ENCODE measurements around the gene ZNG1A.
"Not testable (repeated sequence)": the region's sequence is repeated elsewhere in the genome, so short reads cannot be mapped to it uniquely, and the experiment has no call there.

ZNG1A gene

DNA sequence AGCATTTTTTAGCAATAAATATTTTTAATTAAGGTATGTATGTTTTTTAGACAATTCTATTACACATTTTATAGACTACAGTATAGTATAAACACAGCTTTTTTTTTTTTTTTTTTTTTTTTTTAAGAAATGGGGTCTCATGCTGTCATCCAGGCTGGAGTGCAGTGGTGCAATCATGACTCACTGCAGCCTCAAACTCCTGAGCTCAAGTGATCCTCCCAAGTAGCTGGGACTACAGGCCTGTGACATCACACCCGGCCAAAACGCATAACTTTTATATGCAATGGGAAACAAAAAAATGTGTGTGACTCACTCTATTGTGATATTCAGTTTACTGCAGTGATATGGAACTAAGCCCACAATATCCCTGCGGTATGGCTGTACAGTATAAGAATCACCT, 9.1 kb downstream of the ZNG1A start:
- DNase-seq, result not testable (repeated sequence)

DNA sequence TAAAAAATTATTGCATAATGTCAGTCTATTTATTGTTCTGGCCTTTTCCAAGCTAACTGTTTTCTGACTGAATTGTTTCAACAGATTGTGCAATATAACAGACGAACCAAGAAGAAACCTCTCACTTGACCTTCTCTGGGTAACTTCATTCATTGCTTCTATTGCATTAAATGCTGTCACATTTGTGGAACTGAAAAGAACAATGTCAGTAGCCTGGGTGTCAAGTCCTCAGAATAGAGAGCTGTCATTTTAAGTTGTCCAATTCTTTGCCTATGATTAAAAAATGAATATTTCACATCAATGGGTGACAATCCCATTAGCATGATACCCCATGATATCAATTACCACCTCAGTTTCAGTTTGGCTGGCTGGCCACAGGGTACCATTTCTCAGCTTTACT, 19.0 kb downstream of the ZNG1A start:
- not testable (repeated sequence) for DNase-seq

DNA sequence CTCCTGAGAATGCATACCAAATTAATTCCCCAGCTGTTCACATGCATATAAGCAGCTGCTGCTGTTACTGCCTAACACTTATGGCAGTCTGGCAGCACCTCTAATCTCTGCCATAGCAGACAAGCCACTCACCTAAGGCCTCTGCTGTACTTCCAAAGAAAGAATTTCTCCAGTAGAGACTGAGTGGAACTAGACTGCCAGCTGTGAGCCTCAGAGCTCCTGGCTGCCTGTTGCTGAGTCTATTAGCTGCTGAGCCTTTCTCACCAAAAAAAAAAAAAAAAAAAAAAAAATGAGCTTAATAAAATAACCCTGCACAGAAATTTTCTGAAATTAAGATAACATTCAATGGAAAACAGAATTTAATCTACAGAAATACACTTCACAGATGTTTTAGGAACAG, 27.7 kb downstream of the ZNG1A start:
- DNase-seq, result not testable (repeated sequence)

DNA sequence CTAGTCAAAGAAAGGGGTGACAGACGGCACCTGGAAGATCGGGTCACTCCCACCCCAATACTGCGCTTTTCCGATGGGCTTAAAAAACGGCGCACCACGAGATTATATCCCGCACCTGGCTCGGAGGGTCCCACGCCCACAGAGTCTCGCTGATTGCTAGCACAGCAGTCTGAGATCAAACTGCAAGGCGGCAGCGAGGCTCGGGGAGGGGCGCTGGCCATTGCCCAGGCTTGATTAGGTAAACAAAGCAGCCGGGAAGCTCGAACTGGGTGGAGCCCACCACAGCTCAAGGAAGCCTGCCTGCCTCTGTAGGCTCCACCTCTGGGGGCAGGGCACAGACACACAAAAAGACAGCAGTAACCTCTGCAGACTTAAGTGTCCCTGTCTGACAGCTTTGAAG, 39.0 kb downstream of the ZNG1A start:
- not testable (repeated sequence) for DNase-seq

DNA sequence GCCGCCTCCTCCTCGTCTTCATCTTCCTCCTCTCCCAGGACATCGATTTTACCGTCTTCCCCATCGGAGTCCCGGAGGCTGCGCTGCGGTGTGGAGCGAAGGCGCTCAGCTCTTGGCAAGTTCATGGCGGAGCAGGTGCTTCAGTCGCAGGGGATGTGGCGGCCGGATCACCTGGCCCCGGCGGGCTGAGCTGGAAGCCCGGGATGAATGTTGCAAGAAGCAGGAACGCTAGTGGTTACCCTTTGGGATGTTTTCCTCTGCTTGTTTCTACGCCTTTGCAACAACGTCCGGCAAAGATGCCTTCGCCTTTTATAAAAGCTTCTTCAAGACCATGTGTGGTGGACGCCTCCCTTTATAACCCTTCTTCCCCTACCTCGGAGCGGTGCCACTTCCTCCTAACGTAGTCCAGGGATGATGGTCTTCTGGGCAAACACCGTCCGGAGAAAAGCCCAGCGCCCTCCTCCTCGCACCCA, 60.8 kb downstream of the ZNG1A start, which contains the start of gene FOXD4:
Gene FOXD4, minus strand, starts transcription at position 423 of the 473 bp plus-strand sequence. Its CDS starts 298 bp downstream, at position 125.
- DNase-seq, result not testable (repeated sequence)

- not testable (repeated sequence) for DNase-seq
Measured at GRCh38 chr9:117144-117994, 61.5 kb downstream of the ZNG1A start.

DNA sequence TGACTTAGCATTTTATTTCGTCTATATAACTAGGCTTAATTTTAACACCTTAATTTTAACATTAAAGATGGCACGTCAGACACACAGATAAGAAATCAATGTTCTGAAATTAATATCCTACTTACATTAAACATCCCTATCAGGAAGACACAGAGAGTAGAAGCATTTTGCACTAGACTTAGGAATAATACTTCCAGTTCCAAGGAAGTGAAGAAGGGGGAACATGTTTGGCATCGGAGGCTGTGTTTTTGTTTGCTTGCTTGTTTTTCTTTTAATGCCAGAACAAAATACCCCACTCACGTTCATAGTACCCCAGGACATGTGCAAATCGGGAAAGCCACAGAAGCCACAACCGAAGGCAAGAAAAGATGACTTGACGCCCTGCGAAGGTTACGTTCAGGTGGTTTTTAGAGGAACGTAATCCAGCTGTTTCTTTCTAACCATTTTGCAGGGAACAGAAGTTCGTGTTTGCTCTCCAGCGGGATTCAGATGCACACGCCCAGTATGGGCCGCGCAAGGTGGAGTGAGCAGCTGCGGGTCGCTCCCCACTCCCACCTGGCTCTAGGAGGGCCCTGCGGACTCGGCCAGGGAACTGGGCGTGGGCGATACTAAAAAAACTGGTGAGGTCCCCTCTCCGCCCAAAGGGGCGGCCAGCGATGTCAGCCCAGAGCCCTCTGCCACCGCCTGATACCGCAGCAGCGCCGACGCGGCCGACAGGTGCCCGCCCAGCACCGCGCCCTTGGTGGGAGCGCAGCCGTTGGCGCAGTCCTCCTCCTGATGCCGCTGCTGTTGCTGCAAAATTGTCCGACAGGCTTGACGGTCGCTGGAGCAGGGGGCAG, 62.4 kb downstream of the ZNG1A start:
- DNase-seq, result not testable (repeated sequence)

GRCh38 chr9:115118-115451, 63.8 kb downstream of the ZNG1A start:
- not testable (repeated sequence) for DNase-seq

DNA sequence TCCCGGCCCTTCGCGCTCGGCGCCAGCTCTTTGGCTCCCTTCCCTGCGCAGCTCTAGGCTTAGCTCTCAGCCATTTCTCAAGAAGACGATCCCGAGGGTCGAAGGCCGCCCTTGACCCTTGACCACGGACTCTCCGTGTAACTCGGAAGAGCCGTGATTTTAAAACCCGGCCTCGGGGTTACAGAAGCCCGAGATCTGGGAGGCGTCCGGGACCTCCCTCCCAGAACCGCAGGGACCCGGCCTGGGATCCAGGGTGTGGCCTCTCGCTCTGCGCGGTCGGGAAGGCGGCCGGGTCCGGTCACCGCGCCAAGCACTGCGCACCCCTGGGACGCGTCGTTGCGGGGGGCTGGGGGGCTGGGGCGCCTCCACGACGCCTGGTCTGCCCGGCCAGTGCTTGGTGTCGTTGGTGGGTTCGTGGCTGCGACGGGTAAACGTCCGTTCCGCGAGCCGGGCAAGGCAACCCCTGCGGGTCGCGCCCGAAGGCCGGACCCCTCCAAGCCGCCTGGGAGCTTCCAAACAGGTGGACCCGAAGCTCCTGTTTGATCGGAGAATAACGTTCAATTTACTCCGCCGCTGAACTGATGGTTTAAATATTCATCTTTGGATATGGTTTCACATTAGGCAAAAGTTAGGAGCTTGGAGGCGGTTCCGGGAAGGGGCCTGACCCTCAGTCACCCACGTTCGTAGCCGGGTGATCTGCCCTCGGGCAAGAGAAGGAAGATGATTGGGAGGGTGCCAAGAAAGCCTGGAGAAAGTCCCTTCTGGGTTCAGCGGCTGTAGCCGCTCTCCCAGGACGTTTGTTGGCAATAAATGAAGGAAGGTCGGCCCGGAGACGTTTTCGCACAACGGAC, 64.4 kb downstream of the ZNG1A start:
- DNase-seq, result not testable (repeated sequence)

- DNase-seq, result not testable (repeated sequence)
Measured at GRCh38 chr9:113468-114266, 65.2 kb downstream of the ZNG1A start.

DNA sequence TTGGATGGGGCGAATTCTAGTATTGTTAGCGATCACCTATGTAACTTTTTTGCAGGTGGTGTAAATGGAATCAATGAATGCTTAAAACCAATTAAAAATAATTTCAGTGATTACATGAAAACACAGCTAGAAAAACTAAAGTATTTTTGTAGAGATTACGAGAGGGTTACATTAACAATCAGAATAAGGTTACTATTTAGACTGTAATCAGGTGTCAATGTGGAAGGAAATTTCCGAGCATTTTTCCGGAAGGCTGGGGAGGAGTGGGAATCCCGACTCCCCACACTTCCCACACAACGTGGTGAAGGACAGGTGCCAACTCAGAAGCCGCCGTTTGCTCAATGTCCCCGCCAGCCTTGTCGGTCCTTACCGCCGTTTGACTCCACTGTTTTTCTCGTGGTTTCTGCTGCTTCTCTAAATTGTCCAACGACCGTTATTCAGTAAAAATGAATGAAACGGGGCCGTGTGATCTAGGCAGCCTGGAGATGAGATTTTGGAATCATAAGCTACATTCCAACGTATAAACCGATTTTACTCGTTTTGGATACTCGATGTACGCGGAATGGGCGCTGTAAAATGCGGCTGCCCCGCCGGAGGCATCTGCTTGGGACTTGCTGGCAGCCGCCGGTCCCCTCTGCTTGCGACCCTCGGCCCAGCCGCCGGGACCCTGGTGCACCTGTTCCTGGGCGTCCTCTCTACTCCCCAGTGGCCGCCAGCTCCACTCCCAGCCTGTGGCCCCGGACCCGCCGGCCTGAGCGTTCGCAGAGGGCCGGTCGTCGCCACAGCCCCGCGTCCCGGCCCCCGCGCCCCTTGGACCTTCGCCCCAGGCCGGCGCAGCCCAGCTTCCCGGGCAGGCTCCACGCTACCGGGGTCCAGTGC, 66.0 kb downstream of the ZNG1A start:
- peak in 1 of 2 experiments; percentile 27 for DNase-seq

DNA sequence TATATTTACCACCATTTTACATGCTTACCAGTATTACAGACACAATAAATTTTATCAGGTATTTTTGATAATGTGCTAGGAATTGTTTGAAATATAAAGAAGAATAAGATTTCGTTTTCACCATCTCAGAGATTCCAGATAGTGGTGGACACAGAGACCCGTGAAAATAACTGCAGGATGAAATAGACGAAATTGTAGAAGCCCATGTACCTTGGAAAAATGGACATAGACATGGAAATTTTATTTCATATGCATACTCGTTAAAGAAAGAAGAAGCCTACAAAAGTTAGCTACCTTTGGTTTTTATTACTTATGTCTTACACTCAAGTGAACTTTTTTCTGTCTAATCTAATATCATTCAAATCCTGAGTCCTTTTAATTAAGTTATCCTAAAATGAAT, 68.2 kb downstream of the ZNG1A start:
- not testable (repeated sequence) for DNase-seq

- DNase-seq, result not testable (repeated sequence)
Measured at GRCh38 chr9:109540-109939, 69.3 kb downstream of the ZNG1A start.

DNA sequence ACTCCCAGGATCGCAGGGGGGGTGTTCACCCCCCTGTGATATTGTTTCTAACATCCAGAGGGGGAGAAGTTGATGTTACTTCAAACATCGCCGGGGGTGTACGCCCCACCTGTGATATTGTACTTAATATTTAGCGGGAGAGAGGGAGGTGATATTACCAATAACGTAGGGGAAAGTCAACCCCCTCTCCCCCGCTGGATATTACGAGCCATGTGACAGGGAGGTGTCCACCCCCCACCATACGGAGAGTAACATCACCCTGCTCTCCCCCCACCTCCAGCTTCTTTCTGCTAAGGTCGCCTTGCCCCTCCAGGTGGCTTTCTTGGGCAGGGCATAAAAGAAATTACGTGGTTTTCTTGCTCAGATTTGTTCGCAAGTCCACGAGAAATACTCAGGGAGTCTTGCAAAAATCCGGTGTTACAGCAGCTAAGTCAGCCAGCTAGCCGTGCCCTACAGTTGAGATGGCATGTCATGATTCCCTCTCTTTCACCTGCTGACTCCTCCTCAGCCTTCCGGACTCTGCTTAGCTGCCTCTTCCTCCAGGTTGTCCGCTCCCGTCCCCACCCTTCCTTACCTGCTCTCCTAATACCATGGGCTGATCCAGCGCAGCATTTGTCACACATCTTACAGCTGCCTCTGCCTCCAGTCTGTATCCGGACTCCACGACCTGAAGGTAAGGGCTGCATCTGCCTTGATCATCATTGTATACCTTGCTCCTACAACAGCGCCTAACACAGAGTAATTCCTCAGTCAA, 69.9 kb downstream of the ZNG1A start:
- DNase-seq, result not testable (repeated sequence)

DNA sequence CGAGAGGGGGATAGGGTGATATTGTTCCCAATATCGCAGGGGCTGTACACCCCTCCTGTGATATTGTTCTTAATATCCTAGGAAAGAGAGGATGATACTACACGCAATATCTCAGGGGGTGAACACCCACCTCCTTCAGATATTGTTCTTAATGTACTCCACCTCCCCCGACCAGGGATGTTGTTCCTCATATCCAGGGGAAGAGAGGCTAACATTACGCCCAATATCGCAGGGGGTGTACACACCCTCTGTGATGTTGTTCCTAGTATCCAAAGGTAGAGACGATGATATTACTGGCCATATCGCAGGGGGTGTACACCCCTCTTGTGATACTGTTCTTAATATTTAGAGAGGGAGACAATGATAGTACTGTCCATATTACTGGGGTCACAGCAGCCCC, 72.9 kb downstream of the ZNG1A start:
- not testable (repeated sequence) for DNase-seq

GRCh38 chr9:100430-100829, 78.4 kb downstream of the ZNG1A start:
- DNase-seq, result not testable (repeated sequence)

DNA sequence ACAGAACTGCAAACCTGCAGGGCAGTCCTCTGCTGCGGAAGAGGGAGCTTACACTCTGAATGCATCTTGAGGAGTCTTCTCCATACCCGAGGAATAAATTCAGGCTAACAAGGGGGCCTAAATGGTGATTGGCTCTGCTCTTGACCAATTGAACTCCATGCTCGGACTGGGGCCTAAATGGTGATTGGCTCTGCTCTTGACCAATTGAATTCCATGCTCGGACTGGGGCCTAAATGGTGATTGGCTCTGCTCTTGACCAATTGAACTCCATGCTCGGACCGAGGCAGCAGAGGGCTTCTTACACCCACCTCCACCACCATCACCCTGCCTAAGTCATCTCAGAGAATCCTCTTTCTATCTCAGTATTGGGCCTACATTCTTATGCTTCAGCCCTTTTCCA, 79.0 kb downstream of the ZNG1A start:
- not testable (repeated sequence) for DNase-seq

DNA sequence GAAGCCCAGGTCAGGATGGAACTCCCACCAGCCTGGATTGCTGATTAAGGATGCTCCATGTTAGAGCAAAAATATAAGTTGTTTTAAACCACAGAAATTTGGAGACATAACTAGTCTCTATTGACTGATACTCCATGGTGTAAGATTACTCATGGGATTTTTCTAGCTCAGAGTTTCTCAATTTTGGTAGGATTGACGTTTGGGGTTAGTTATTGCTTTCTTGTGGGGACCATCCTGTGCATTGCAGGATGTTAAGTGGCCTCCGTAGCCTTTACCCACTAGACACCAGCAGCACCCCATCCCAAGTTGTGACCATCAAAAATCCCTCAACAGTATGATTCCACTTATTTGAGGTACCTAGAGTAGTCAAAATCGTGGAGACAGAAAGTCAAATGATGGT, 80.1 kb downstream of the ZNG1A start:
- DNase-seq, result not testable (repeated sequence)

- not testable (repeated sequence) for DNase-seq
Measured at GRCh38 chr9:94992-95391, 83.9 kb downstream of the ZNG1A start.

DNA sequence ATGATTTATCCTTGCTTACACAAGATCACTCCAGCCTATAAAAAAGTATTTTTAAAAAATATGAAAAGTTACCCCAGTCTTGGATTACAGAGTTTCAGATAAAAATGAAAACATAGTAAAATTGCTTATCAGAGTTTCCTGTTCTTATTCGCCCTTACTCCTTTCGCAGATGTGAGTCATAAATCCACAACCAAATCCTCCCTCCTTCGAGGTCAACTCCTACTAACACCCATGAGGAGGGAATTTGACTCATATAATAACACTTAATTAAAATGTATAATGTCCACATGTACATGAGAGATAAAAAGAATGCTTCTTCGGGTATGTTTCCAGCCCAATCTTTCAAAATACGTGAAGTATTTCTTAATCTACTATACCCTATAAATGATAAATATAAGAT, 84.5 kb downstream of the ZNG1A start:
- DNase-seq, result not testable (repeated sequence)
